Measurements from ENCODE around the gene CHEK2.
"Not testable (repeated sequence)": the region's sequence is repeated elsewhere in the genome, so short reads cannot be mapped to it uniquely, and the experiment has no call there.

CHEK2 gene

GRCh38 chr22:28693041-28693760 lies 48.4 kb downstream of the CHEK2 start:
- peak; percentile 52 for FAIRE-seq

GRCh38 chr22:28689796-28690195 lies 51.8 kb downstream of the CHEK2 start:
- not testable (repeated sequence) for DNase-seq (ENCODE audit: low spot score)

More at GRCh38 chr22:28693041-28693760, 48.4 kb downstream of the CHEK2 start:
- DNase-seq (ENCODE audit: low spot score): peak; percentile 31

GRCh38 chr22:28682966-28683365 lies 58.7 kb downstream of the CHEK2 start:
- not testable (repeated sequence) for DNase-seq (ENCODE audit: low spot score); FAIRE-seq

More at GRCh38 chr22:28689796-28690195, 51.8 kb downstream of the CHEK2 start:
- not testable (repeated sequence) for FAIRE-seq

GRCh38 chr22:28680813-28681490 lies 60.7 kb downstream of the CHEK2 start:
- FAIRE-seq: not testable (repeated sequence)

GRCh38 chr22:28679611-28680287 lies 61.9 kb downstream of the CHEK2 start, which contains the start of gene TTC28:
TTC28 (minus strand) TSS chr22:28679840; CDS start chr22:28679723, 117 bp downstream.
- FAIRE-seq; DNase-seq (ENCODE audit: low spot score): not testable (repeated sequence)

More at GRCh38 chr22:28680813-28681490, 60.7 kb downstream of the CHEK2 start:
- DNase-seq (ENCODE audit: low spot score): not testable (repeated sequence)

GRCh38 chr22:28678778-28679610 lies 62.6 kb downstream of the CHEK2 start:
- not testable (repeated sequence) for DNase-seq (ENCODE audit: low spot score); FAIRE-seq

- FAIRE-seq; DNase-seq (ENCODE audit: low spot score): not testable (repeated sequence)
Observed at GRCh38 chr22:28678170-28678569, 63.5 kb downstream of the CHEK2 start.

GRCh38 chr22:28674121-28674563 lies 67.5 kb downstream of the CHEK2 start:
- DNase-seq (ENCODE audit: low spot score): peak; percentile 55

GRCh38 chr22:28670756-28671155 lies 70.9 kb downstream of the CHEK2 start:
- no peak for FAIRE-seq
- DNase-seq (ENCODE audit: low spot score): no peak

More at GRCh38 chr22:28674121-28674563, 67.5 kb downstream of the CHEK2 start:
- FAIRE-seq: peak; percentile 91

GRCh38 chr22:28670161-28670560 lies 71.5 kb downstream of the CHEK2 start:
- FAIRE-seq: no peak
- no peak for DNase-seq (ENCODE audit: low spot score)

GRCh38 chr22:28669387-28669786 lies 72.2 kb downstream of the CHEK2 start:
- FAIRE-seq: no peak
- DNase-seq (ENCODE audit: low spot score): no peak

- DNase-seq (ENCODE audit: low spot score); FAIRE-seq: not testable (repeated sequence)
Observed at GRCh38 chr22:28663569-28663942, 78.1 kb downstream of the CHEK2 start.

GRCh38 chr22:28658448-28658847 lies 83.2 kb downstream of the CHEK2 start:
- DNase-seq (ENCODE audit: low spot score): no peak
- FAIRE-seq: no peak

- DNase-seq (ENCODE audit: low spot score) (no peak), FAIRE-seq (no peak)
Observed at GRCh38 chr22:28656181-28656580, 85.4 kb downstream of the CHEK2 start.

- DNase-seq (ENCODE audit: low spot score) (no peak), FAIRE-seq (no peak)
Observed at GRCh38 chr22:28650463-28650862, 91.2 kb downstream of the CHEK2 start.

GRCh38 chr22:28648792-28649191 lies 92.8 kb downstream of the CHEK2 start:
- no peak for FAIRE-seq
- no peak for DNase-seq (ENCODE audit: low spot score)

GRCh38 chr22:28647216-28647615 lies 94.4 kb downstream of the CHEK2 start:
- DNase-seq (ENCODE audit: low spot score) (peak; percentile 2), FAIRE-seq (no peak)

GRCh38 chr22:28639321-28639720 lies 102.3 kb downstream of the CHEK2 start:
- DNase-seq (ENCODE audit: low spot score): no peak
- FAIRE-seq: no peak
